Heart right ventricle (tissue), 16 donors: ENCODE measurements around the gene GFRA3. TPM values are rescaled to one million over a fixed set of nuclear protein-coding genes. Genes with fewer than 3 reads are reported as not detected.

Experiments
- ATAC-seq, 8 donors: fragments of 200-7000 bp; cut with Tn5 transposase; one replicate each; pipeline ENCODE4 v1.9.1; 2020; ENCODE audit warnings: mild to moderate bottlenecking in 8 of 8, moderate library complexity in 8 of 8, moderate number of reproducible peaks in 1 of 8
- DNase-seq, 2 donors: peaks; one replicate each; pipeline ENCODE4 v3.0.0-alpha.2; 2020
- H3K27ac ChIP-seq, 10 donors: fragments of 200-600 bp; sonication (generic) in 2 of 10; one replicate each; pipeline versions ENCODE4 v1.5.0 to v1.8.0; 2020 to 2022; ENCODE audit warnings: mild to moderate bottlenecking in 3 of 10
- H3K27me3 ChIP-seq, 7 donors: fragments of 200-600 bp; one replicate each; pipeline ENCODE4 v1.8.0; 2021 to 2022; ENCODE audit warnings: mild to moderate bottlenecking in 2 of 7
- H3K36me3 ChIP-seq, 9 donors: fragments of 200-600 bp; sonication (generic) in 1 of 9; one replicate each; pipeline versions ENCODE4 v1.5.0 to v1.8.0; 2020 to 2022; ENCODE audit warnings: mild to moderate bottlenecking in 2 of 9
- H3K4me1 ChIP-seq, 9 donors: fragments of 200-600 bp; sonication (generic) in 1 of 9; one replicate each; pipeline versions ENCODE4 v1.5.0 to v1.8.0; 2020 to 2022; ENCODE audit warnings: mild to moderate bottlenecking in 4 of 9
- H3K4me3 ChIP-seq, 10 donors: fragments of 200-600 bp; sonication (generic) in 2 of 10; one replicate each; pipeline versions ENCODE4 v1.5.0 to v1.8.0; 2020 to 2022; ENCODE audit warnings: mild to moderate bottlenecking in 7 of 10, moderate library complexity in 2 of 10
- H3K9me3 ChIP-seq, 11 donors: fragments of 200-600 bp in 10 of 11; sonication (generic) in 2 of 11; one replicate each; pipeline versions ENCODE4 v1.5.0 to v1.8.0; 2013 to 2022; ENCODE audit warnings: mild to moderate bottlenecking in 2 of 11, control low read depth in 1 of 11, moderate library complexity in 1 of 11
- WGBS, 2 donors: extraction: QIAGEN DNeasy Blood & Tissue Kit; methylation state at CpG; one replicate each; pipeline ENCODE4 v1.1.7; 2013; ENCODE audit warnings: inconsistent platforms in 1 of 2; 5-methylcytosine and 5-hydroxymethylcytosine counted together
- intact Hi-C, 10 donors: fragments of 100-400 bp; cut with DNase I; formaldehyde crosslinking; loops; one replicate each; pipeline versions ENCODE4 v1.11.1 to v1.14.2; 2022
- polyA plus RNA-seq, 2 donors: library from polyadenylated mRNA; stranded (reverse); fragments of 200-250 nt; gene quantifications; one replicate each; pipeline ENCODE4 v1.2.3, GENCODE V29; 2013
- total RNA-seq, 10 donors: library from RNA; stranded (reverse); fragmentation: NEBNext Ultra II Directional in 3 of 10; extraction: Animal tissue kit (Norgen Biotek cat#: 25700) in 3 of 10; gene quantifications; one replicate each; pipeline versions ENCODE4 v1.2.1 to v1.2.4, GENCODE V29; 2021 to 2023
- TF ChIP-seq, protein P1 (sequence below), 9 donors: fragments of 200-600 bp; sonication (generic) in 2 of 9; IDR thresholded peaks; one replicate each; pipeline versions ENCODE4 v1.5.0 to v1.8.0; 2021 to 2022; ENCODE audit warnings: antibody characterized with exemption in 9 of 9, mild to moderate bottlenecking in 5 of 9, moderate library complexity in 1 of 9
- donor health status: Arrhythmogenic right ventricular cardiomyopathy.
- donor health status: ischemic (EF 13 %, LVEDD 7.1; RV severe dilation, severe dysfunction).
- donor health status: healthy with polysubstance abuse.
- donor health status: DM: no; HTN: yes; CAD: no.
- donor health status: DM: no; HTN: no; CAD: no.
- donor health status: ischemic (EF 25% LVEDD 6.9; RV normal size, moderate dysfunction).
- donor health status: ischemic (EF 25% LVEDD 5.7; RV mildly dilated, moderate dysfunction).
- donor health status: healthy.
- donor health status: DM: yes; HTN: yes; CAD: no.
- donor health status: Ischemic cardiomyopathy.
- donor health status: ischemic (EF 35%, LVEDD 5.7; RV mildly dilated, moderate dysfunction).
- donor health status: nonischemic (EF 11% LVEDD 7.7; RV severe dilation, severe dysfunction).
- donor health status: DM: yes; HTN: yes; CAD: no.
- donor health status: PGD.
- donor health status: ischemic (EF 29% LVEDD 5.4; RV normal size, mild dysfunction).
- donor health status: nonischemic (EF 23%, LVEDD 6.1; RV moderate dilation, normal function).

Gene GFRA3
- total and polyA plus RNA-seq, 12 donors, result 0.15 to 1.7 (median 0.87) TPM; not detected in 1

DNA sequence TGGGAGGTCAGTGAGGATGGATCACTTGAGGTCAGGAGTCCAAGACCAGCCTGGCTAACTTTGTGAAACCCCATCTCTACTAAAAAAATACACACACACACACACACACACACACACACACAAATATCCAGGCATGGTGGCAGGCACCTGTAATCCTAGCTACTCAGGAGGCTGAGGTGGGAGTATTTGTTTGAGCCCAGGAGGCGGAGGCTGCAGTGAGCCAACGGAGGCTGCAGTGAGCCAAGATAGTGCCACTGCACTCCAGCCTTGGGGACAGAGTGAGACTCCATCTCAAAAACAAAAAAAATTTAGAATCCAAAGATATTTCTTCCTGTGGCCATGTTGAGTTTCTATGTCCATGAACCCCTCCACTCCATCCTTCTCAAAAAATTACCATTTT lies 39.8 kb downstream of the GFRA3 start:
- WGBS, 2 donors, result 76 to 84% methylated on average over 2 of the region's 2 CpGs
- Histone ChIP-seq H3K4me1 (peaks cover 0 to 18% (median 13%) of the 10 kb centered on the region in 9 donors), H3K4me3 (no peak overlapping the region), H3K27me3 (peaks cover 0 to 8% (median 3%) of the 10 kb centered on the region in 7 donors), H3K27ac (no peak overlapping the region), H3K36me3 (no peaks in the 10 kb centered on the region), H3K9me3 (no peaks in the 10 kb centered on the region)
- no peak for DNase-seq
- TF ChIP-seq, protein P1, sequence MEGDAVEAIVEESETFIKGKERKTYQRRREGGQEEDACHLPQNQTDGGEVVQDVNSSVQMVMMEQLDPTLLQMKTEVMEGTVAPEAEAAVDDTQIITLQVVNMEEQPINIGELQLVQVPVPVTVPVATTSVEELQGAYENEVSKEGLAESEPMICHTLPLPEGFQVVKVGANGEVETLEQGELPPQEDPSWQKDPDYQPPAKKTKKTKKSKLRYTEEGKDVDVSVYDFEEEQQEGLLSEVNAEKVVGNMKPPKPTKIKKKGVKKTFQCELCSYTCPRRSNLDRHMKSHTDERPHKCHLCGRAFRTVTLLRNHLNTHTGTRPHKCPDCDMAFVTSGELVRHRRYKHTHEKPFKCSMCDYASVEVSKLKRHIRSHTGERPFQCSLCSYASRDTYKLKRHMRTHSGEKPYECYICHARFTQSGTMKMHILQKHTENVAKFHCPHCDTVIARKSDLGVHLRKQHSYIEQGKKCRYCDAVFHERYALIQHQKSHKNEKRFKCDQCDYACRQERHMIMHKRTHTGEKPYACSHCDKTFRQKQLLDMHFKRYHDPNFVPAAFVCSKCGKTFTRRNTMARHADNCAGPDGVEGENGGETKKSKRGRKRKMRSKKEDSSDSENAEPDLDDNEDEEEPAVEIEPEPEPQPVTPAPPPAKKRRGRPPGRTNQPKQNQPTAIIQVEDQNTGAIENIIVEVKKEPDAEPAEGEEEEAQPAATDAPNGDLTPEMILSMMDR (IDR thresholded peaks at IDR 0.05), result no peak
- no peak for ATAC-seq
- intact Hi-C loops, result no loop called here

DNA sequence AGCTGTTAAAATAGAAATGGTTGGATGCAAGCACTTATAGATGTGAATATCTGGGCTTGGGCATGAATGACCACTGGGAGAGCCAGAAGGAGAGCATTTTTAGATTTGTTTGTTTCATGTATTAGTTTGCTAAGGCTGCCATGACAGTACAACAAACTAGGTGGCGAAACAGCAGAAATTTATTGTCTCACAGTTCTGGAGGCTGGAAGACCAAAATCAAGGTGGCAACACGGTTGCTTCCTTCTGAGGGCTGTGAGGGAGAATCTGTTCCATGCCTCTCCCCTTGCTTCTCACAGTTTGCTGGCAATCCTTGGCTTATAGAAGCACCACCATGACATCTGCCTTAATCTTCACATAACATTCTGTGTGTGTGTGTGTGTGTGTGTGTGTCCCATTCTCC lies 41.1 kb downstream of the GFRA3 start:
- Histone ChIP-seq H3K9me3 (no peaks in the 10 kb centered on the region), H3K36me3 (no peaks in the 10 kb centered on the region), H3K4me3 (no peak overlapping the region), H3K27me3 (no peaks in the 10 kb centered on the region), H3K4me1 (peaks cover 0 to 19% (median 14%) of the 10 kb centered on the region in 9 donors), H3K27ac (no peak overlapping the region)
- no peak for ATAC-seq
- no peak for DNase-seq
- 73 to 85% methylated on average over 2 of the region's 2 CpGs for WGBS, 2 donors
- TF ChIP-seq, protein P1 (IDR thresholded peaks at IDR 0.05), result no peak
- intact Hi-C loops, result no loop called here

DNA sequence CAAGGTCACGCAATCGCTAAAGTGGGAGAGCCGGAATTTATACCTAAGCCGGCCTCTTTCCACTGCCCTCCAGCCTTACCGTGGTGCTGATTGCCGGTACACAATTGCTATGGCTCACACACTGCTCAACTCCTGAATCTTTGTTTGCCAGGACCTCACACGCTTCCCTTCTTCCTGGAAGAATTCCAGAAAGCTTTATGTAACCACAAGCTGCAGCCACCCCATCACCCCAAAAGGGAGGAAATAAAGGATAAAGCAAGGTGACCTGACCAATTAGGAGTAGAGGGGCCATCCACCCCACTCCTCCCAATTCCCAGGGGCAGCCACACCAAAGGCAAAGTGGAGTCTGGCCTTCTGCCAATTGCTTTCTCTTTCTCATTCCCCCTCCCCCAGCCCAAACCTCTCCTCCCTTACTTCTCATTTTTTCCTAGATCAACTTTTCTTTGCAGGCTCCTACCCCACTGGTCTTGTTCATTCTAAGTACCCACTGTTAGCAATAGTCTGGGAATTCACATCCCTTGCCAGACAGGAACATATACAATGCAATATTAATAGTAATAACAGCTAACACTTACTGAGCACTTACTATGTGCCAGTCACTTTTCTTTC lies 43.3 kb downstream of the GFRA3 start:
- 40 to 43% methylated on average over 7 of the region's 7 CpGs for WGBS, 2 donors
- Histone ChIP-seq H3K27me3 (no peaks in the 10 kb centered on the region), H3K36me3 (no peaks in the 10 kb centered on the region), H3K4me1 (peaks cover 0 to 19% (median 14%) of the 10 kb centered on the region in 9 donors), H3K27ac (peak overlapping the region in 8 of 10 donors; percentile 16 to 76 (median 39)), H3K4me3 (no peak overlapping the region), H3K9me3 (peaks cover 0 to 14% (median 0%) of the 10 kb centered on the region in 11 donors)
- peak in 7 of 8 donors; percentile 26 to 81 (median 59) for ATAC-seq
- intact Hi-C loops, result no loop called here
- DNase-seq, result peak in 1 of 2 donors; percentile 23
- TF ChIP-seq, protein P1 (IDR thresholded peaks at IDR 0.05), result no peak

DNA sequence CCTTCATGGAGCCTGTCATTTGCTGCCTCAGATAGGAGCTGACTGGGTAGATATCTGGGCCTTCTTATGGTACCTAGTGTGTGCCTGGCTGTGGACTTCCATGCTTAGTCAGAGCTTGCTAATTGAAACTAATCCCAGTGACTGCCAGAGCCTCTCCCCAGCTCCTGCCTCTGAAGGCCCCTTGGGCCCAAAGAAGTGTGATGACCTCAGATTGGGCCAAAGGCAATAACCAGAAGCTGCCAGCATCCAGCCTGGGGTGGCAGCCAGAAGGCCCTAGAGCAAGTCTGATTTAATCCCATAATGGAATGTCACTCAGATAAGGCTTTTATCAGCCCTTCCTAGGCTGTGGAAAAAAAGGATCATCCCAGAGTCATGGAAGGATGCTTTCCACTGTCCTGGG lies 44.2 kb downstream of the GFRA3 start:
- H3K36me3 ChIP-seq, result no peaks in the 10 kb centered on the region
- ATAC-seq (peak; percentile 74 to 94 (median 85)), DNase-seq (peak; percentile 53 to 56)
- no peaks in the 10 kb centered on the region for H3K27me3 ChIP-seq
- H3K4me3 ChIP-seq, result no peak overlapping the region
- peaks cover 0 to 19% (median 0%) of the 10 kb centered on the region in 11 donors for H3K9me3 ChIP-seq
- intact Hi-C loops, result no loop called here
- peak overlapping the region in 8 of 10 donors; percentile 15 to 76 (median 39) for H3K27ac ChIP-seq
- H3K4me1 ChIP-seq, result peaks cover 0 to 19% (median 14%) of the 10 kb centered on the region in 9 donors
- TF ChIP-seq, protein P1 (IDR thresholded peaks at IDR 0.05), result no peak
